Retinal pigment epithelial cell (primary cell): Measurements from ENCODE around the gene HPGDS.

Experiments
- DNase-seq: peaks from one replicate; pipeline ENCODE4 v3.0.0-alpha.2; 2010; ENCODE audit warnings: low read depth
- H3K4me3 ChIP-seq: 2 replicates; pipeline ENCODE4 v1.5.1; 2011; ENCODE audit warnings: mild to moderate bottlenecking, low read length, control low read depth, moderate library complexity
- TF ChIP-seq, protein P1 (sequence below): conservative IDR thresholded peaks from 2 replicates; pipeline ENCODE4 v1.5.1; 2011; ENCODE audit warnings: low read depth, low read length, control low read depth, inconsistent platforms

The HPGDS gene

DNA sequence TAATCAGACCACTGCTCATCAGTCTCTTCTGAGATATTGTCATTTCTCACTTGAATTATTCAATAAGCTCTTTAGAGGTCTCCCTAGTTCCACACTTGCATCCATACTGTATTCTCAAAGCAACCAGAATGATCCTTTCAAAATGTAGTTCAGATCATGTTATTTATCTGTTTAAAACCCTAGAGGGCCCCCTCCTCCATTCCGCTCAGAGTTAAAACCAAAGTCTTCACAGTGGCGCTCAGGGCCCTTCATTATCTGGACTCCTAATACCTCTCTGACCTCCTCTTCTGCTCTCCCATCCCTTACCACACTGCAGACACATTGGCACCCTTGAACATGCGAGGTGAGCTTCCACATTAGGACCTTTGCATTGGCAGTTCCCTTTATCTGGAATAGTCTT is 32.7 kb upstream of the HPGDS start:
- H3K4me3 ChIP-seq = no peak overlapping the region
- no peak for DNase-seq
- TF ChIP-seq, protein P1, sequence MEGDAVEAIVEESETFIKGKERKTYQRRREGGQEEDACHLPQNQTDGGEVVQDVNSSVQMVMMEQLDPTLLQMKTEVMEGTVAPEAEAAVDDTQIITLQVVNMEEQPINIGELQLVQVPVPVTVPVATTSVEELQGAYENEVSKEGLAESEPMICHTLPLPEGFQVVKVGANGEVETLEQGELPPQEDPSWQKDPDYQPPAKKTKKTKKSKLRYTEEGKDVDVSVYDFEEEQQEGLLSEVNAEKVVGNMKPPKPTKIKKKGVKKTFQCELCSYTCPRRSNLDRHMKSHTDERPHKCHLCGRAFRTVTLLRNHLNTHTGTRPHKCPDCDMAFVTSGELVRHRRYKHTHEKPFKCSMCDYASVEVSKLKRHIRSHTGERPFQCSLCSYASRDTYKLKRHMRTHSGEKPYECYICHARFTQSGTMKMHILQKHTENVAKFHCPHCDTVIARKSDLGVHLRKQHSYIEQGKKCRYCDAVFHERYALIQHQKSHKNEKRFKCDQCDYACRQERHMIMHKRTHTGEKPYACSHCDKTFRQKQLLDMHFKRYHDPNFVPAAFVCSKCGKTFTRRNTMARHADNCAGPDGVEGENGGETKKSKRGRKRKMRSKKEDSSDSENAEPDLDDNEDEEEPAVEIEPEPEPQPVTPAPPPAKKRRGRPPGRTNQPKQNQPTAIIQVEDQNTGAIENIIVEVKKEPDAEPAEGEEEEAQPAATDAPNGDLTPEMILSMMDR = no peak

- DNase-seq = no peak
- TF ChIP-seq, protein P1 = no peak
- no peak overlapping the region for H3K4me3 ChIP-seq
Measured at GRCh38 chr4:94373752-94374151, 31.1 kb upstream of the HPGDS start.

DNA sequence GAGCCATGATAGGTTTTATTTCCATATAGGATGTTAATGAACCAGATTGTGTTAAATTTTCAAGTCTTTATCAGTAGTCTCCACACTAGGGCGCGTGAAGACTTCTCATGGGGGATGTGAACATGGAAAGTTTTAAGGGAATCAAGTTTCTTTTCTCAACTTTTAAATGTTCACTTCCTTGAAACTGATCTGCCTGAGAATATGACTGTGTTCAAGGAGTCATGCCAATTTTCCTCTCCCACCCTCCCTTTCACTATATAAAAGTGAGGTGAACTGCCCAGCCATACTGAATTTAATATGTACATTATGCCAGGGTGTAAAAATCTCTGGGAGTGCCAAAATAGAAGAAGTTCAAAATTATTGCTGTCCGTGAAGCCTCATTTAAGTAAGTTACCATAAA is 30.4 kb upstream of the HPGDS start:
- DNase-seq = no peak
- TF ChIP-seq, protein P1 = no peak
- no peak overlapping the region for H3K4me3 ChIP-seq

- no peak for DNase-seq
- TF ChIP-seq, protein P1 = no peak
- no peak overlapping the region for H3K4me3 ChIP-seq
Measured at GRCh38 chr4:94372228-94372978, 29.8 kb upstream of the HPGDS start.

DNA sequence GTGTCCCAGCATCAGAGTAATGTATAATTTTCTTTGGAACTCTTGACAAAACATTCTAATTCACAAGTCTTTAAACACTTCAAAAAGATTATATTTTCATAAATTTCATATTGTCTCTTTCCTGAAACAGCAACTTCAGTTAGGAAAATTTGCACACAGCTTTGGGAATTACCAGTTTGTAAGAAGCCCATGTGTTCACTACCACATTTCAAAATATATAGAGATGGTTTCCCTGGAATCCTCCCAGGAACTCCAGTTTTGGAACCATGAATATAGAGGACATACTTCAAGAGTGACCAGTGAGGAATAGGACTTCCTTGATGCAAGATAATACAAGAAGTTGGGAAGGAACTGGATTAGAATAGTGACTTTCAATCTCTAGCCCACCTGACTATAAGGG is 28.7 kb upstream of the HPGDS start:
- DNase-seq = no peak
- H3K4me3 ChIP-seq = no peak overlapping the region
- TF ChIP-seq, protein P1 = no peak

DNA sequence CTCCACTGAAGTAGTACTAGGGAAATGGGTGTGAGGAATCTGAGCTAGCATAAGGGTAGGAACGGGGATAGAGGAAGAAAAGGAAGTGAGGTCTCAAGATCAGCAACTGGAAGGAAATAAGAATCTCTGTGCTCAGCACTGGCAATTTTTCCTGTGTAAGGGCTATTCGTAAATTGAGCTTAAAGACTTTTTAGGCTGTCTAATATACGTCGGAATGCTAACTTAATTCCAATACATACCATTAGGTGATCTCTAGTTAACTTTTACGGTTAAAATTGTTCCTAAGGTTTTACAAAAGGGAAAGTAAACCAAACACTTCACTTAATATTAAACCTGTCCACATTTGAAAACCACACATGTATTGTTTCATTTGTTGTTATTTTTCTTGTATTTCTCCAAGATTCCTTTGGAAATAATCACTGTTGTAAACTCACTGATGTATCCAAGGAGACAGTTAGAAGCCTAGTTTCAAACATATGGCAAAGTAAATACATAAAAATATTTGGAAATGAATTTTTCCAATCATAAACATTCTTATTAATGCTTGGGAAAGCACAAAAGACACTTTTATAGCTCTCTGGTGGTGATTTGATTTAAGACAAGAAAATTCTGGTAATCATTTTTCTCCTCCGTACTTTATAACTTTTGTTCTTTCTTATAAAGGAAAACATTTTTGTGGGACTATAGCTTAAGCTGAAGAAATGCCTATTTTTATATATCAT is 28.1 kb upstream of the HPGDS start:
- H3K4me3 ChIP-seq = no peak overlapping the region
- TF ChIP-seq, protein P1 = no peak
- no peak for DNase-seq

DNA sequence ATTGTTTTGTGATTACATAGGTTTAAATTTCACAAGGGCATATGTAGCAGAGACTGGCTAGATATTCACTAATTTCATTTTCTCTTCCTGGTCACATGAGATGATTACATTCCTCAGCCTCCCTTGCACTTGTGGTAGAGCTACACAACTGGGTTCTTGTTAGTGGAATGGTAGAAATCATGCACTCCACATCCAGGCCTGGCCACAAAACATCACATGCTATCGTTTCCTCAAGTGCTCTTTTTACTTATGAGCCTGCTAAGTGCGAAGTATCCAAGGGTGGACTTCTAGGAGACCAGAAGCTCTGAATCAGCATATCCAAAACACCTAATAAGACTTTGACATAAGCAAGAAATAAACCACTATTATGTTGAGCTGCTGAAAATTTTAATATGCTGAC is 26.4 kb upstream of the HPGDS start:
- no peak overlapping the region for H3K4me3 ChIP-seq
- TF ChIP-seq, protein P1 = no peak
- DNase-seq = no peak
